MM.1S (cell line): ENCODE data around the gene TSPEAR.

ENCODE experiments used
- DNase-seq: peaks from one replicate; pipeline ENCODE4 v3.0.0-alpha.2; 2015
- H2AFZ ChIP-seq: fragments of 300-600 bp; sonication (generic); 2 replicates; pipeline ENCODE4 v1.6.0; 2016; ENCODE audit warnings: antibody characterized with exemption, low read length
- H3F3A ChIP-seq: fragments of 300-600 bp; sonication (generic); 2 replicates; pipeline ENCODE4 v1.6.1; 2016; ENCODE audit warnings: mild to moderate bottlenecking, antibody characterized with exemption, low read length, moderate library complexity, mixed read lengths; ENCODE audit not compliant: insufficient read depth
- H3K27ac ChIP-seq: fragments of 300-600 bp; sonication (generic); 2 replicates; pipeline ENCODE4 v1.5.1; 2016; ENCODE audit warnings: mild to moderate bottlenecking, low read length
- H3K27me3 ChIP-seq: fragments of 300-600 bp; sonication (generic); replicated peaks from 2 replicates; pipeline ENCODE4 v1.6.0; 2016; ENCODE audit warnings: low read length; ENCODE audit not compliant: insufficient read depth
- H3K36me3 ChIP-seq: fragments of 300-600 bp; sonication (generic); replicated peaks from 2 replicates; pipeline ENCODE4 v1.6.1; 2016; ENCODE audit warnings: mild to moderate bottlenecking, low read length, mixed read lengths; ENCODE audit not compliant: insufficient read depth
- H3K4me1 ChIP-seq: fragments of 300-600 bp; sonication (generic); 2 replicates; pipeline ENCODE4 v1.6.1; 2016; ENCODE audit warnings: low read length, mixed read lengths
- H3K4me2 ChIP-seq: fragments of 300-600 bp; sonication (generic); 2 replicates; pipeline ENCODE4 v1.6.0; 2016; ENCODE audit warnings: low read depth, low read length
- H3K4me3 ChIP-seq: fragments of 300-600 bp; sonication (generic); 2 replicates; pipeline ENCODE4 v1.5.1; 2016; ENCODE audit warnings: low read length, mixed read lengths
- H3K79me2 ChIP-seq: fragments of 300-600 bp; sonication (generic); 2 replicates; pipeline ENCODE4 v1.6.1; 2016; ENCODE audit warnings: mixed run types, low read length, mixed read lengths
- H3K9ac ChIP-seq: fragments of 300-600 bp; sonication (generic); 2 replicates; pipeline ENCODE4 v1.6.1; 2016; ENCODE audit warnings: low read length, mixed read lengths
- H3K9me2 ChIP-seq: fragments of 300-600 bp; sonication (generic); replicated peaks from 2 replicates; pipeline ENCODE4 v1.6.1; 2016; ENCODE audit warnings: mild to moderate bottlenecking, low read length, mixed read lengths; ENCODE audit not compliant: insufficient read depth
- H3K9me3 ChIP-seq: fragments of 300-600 bp; sonication (generic); replicated peaks from 2 replicates; pipeline ENCODE4 v1.6.1; 2016; ENCODE audit warnings: mild to moderate bottlenecking, low read length, mixed read lengths; ENCODE audit not compliant: insufficient read depth
- H4K20me1 ChIP-seq: fragments of 300-600 bp; sonication (generic); 2 replicates; pipeline ENCODE4 v1.6.1; 2016; ENCODE audit warnings: mild to moderate bottlenecking, low read length, moderate library complexity, mixed read lengths; ENCODE audit not compliant: insufficient read depth
- EZH2 ChIP-seq: fragments of 300-600 bp; sonication (generic); optimal IDR thresholded peaks from 2 replicates; pipeline ENCODE3; 2017; ENCODE audit warnings: low read depth, mild to moderate bottlenecking, antibody characterized with exemption, low read length, mixed read lengths
- EZH2phosphoT487 ChIP-seq: fragments of 300-600 bp; sonication (generic); IDR thresholded peaks from 2 replicates; pipeline ENCODE4 v1.6.1; 2018; ENCODE audit warnings: antibody characterized with exemption, low read length
- TF ChIP-seq, protein P1 (sequence below): fragments of 300-600 bp; sonication (generic); IDR thresholded peaks from 2 replicates; pipeline ENCODE4 v1.5.1; 2016; ENCODE audit warnings: antibody characterized with exemption, low read length, mixed read lengths

Gene TSPEAR

DNA sequence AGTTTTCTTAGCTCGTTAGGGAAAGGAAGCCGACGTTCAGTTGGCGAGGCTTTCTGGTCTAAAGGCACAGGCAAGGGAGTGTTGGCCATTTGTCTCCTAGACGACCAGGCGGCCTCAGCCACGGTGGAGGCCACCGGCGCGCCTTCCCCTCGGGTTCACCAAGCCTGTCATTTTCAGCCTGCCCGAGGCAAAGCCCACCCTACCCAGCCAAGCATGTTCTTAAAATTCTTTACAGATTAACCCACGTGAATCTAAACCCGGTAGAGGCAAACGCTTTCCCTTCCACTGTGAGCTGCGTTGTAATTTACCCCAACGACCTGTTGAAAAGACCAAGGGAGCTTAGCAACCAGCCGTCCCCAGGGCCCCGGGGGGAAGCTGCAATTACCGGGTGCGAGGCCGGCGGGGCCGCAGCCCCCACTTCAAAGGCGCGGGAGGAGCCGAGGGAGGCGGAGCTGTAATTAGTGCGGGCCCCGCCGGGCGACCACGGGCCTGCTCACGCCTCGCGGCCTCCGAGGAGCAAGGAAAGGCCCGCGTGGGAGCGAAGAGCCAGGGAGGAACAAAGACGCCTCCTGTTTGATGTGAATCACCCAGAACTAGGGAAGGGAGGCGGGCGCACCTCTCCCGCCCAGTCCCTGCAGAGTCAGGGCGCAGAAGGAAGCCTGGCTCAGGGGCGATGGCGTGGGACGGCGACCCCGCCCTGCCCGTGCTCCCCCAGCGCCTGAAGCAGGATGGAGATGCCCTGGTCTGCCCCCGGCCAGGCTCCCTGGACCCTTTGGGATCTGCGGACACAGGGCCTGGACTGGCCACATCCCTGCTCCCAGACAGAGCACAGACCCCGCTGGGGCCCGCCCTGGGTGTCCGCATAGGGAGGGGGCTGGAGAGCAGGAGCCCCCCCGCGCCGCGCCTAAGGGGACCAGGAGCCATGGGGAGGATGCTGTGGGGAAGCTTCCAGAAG lies 12.1 kb upstream of the TSPEAR start:
- Histone ChIP-seq H3F3A (no peaks in the 10 kb centered on the region), H3K36me3 (no peaks in the 10 kb centered on the region), H3K27ac (no peak overlapping the region), H3K27me3 (peaks cover 98% of the 10 kb centered on the region), H3K9ac (no peak overlapping the region), H3K79me2 (no peaks in the 10 kb centered on the region), H2AFZ (no peak overlapping the region), H4K20me1 (no peaks in the 10 kb centered on the region), H3K4me1 (no peaks in the 10 kb centered on the region), H3K9me3 (no peaks in the 10 kb centered on the region), H3K4me3 (no peak overlapping the region), H3K9me2 (no peaks in the 10 kb centered on the region), H3K4me2 (no peak overlapping the region)
- DNase-seq: no peak
- TF ChIP-seq, protein P1, sequence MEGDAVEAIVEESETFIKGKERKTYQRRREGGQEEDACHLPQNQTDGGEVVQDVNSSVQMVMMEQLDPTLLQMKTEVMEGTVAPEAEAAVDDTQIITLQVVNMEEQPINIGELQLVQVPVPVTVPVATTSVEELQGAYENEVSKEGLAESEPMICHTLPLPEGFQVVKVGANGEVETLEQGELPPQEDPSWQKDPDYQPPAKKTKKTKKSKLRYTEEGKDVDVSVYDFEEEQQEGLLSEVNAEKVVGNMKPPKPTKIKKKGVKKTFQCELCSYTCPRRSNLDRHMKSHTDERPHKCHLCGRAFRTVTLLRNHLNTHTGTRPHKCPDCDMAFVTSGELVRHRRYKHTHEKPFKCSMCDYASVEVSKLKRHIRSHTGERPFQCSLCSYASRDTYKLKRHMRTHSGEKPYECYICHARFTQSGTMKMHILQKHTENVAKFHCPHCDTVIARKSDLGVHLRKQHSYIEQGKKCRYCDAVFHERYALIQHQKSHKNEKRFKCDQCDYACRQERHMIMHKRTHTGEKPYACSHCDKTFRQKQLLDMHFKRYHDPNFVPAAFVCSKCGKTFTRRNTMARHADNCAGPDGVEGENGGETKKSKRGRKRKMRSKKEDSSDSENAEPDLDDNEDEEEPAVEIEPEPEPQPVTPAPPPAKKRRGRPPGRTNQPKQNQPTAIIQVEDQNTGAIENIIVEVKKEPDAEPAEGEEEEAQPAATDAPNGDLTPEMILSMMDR: no peak
- no peak for TF ChIP-seq EZH2
- no peak for TF ChIP-seq EZH2phosphoT487

DNA sequence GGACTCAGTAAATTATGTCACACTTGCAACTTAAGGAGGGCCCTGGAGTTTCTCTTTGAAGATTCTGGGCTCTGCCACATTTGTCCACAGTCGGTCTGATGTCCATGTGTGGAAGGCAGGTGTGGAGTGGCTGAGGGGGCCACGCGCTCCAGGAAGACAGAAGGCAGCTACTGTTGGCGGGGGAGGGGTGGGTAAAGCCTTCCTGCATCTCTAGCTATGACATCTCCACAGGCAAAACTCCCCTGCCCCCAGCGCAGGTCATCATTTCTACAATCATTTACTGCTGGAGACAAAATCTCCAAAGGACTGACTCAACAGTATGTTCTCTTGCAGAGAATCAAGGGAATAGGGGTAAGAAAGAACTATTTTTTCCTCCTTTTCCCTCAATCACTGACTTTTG lies 11.4 kb upstream of the TSPEAR start:
- no peaks in the 10 kb centered on the region for H3K79me2 ChIP-seq

DNA sequence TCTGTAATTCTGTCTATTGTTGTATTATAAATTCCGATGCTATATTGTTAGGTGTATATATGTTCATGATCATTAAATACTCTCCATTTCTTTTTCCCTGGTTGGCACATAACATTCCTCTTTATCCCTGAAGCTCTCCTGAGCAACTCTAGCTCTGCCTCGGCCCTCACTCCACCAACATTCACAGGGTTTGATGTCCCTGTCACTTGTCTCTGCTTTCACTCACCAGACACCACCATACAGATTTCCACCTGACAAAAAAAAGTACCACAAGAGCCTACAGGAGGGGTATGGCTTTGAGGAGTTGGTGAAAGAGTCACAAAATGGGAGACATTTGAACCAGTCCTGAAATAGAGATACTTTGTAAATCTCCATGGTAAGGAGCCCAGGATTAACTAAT lies 8.8 kb upstream of the TSPEAR start:
- Histone ChIP-seq H3K27me3 (peaks cover 92% of the 10 kb centered on the region), H3K4me1 (no peaks in the 10 kb centered on the region)

More for the DNA sequence above, 11.4 kb upstream of the TSPEAR start:
- no peak overlapping the region for H3K9ac ChIP-seq
- H2AFZ ChIP-seq: no peak overlapping the region
- no peaks in the 10 kb centered on the region for H3K9me3 ChIP-seq
- no peak overlapping the region for H3K27ac ChIP-seq
- TF ChIP-seq EZH2phosphoT487 (no peak; the same call in 1 of the 2 replicates), EZH2 (peak; percentile 18)
- H4K20me1 ChIP-seq: no peaks in the 10 kb centered on the region
- H3K9me2 ChIP-seq: no peaks in the 10 kb centered on the region
- no peak overlapping the region for H3K4me3 ChIP-seq
- peaks cover 98% of the 10 kb centered on the region for H3K27me3 ChIP-seq
- DNase-seq: no peak
- no peaks in the 10 kb centered on the region for H3K36me3 ChIP-seq
- H3F3A ChIP-seq: no peaks in the 10 kb centered on the region
- no peak overlapping the region for H3K4me2 ChIP-seq
- H3K4me1 ChIP-seq: no peaks in the 10 kb centered on the region

More for the DNA sequence above, 8.8 kb upstream of the TSPEAR start:
- Histone ChIP-seq H3K9me3 (no peaks in the 10 kb centered on the region), H3K36me3 (no peaks in the 10 kb centered on the region), H4K20me1 (no peaks in the 10 kb centered on the region), H2AFZ (no peak overlapping the region), H3K79me2 (no peaks in the 10 kb centered on the region), H3K9me2 (no peaks in the 10 kb centered on the region), H3K27ac (no peak overlapping the region), H3K4me2 (no peak overlapping the region), H3F3A (no peaks in the 10 kb centered on the region), H3K4me3 (no peak overlapping the region), H3K9ac (no peak overlapping the region)
- no peak for DNase-seq
- TF ChIP-seq EZH2: no peak
- TF ChIP-seq EZH2phosphoT487: no peak
- TF ChIP-seq, protein P1: no peak
